Activated CD8-positive, alpha-beta memory T cell treated with anti-CD3 and anti-CD28 coated beads for 1 hour (primary cell): ENCODE results near the gene FADD.

Source experiments
- DNase-seq, 2 donors: peaks; one replicate each; pipeline ENCODE4 v3.0.0-alpha.2; 2020; ENCODE audit warnings: low read depth in 1 of 2; ENCODE audit errors: extremely low read depth in 1 of 2

FADD gene

DNA sequence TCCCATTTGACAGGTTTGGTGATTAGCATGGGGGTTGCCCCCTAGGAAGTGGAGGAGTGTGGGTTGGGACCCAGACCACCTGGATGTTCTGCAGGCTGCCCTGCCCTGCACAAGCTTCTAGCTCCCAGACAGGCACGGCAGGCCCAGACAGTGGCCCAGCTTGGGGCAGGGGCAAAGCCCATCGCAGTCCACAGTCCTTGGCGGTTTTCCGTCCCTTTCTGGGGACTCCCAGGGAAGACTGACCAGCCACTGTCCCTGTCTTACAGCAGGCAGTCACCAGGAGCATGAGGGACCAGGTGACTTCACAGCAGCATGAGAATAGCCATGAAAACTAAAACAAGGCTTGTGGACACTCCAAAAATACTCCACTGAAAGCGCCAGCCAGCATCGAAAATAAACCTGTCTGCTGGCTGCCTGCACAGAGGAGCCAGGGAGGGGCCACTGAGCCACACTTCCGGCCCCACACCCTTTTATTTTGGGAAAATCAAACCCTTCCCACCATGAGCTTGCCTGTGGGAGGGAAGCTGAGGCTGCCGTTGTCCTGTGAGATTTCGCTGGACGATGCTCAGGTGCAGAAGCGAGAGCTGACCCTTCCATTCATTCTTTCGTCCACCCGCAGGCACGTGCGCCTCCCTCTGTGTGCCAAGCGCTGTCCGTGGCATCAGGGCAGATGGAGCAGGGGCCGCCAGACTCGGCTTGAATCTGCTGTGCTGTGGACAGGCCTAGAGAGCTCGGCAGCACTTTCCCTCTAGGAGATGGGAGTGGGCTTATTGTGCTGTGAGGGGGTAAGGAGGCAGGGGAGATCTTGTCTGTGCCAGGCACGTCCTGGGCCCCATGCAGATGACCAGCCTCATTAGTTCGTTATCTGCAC is 28.0 kb downstream of the FADD start:
- DNase-seq = no peak

DNA sequence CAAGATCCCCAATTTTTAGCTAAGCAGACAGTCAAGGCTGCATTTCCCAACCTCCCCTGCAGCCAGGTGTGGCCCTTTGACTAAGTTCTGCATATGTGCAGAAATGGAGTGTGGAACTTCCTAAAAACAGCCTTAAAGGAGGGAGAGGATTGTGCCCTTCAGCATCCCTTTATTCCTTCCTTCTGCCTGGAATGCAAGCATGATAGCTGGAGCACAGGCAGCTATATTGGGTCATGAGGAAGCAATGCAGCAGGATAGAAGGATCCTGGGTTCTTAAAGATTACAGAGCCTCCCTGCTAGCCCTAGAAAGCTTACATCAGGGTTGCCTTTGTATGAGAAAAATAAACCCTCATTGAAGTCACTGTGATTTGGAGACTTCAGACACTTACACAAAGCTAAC is 29.9 kb downstream of the FADD start:
- no peak for DNase-seq

DNA sequence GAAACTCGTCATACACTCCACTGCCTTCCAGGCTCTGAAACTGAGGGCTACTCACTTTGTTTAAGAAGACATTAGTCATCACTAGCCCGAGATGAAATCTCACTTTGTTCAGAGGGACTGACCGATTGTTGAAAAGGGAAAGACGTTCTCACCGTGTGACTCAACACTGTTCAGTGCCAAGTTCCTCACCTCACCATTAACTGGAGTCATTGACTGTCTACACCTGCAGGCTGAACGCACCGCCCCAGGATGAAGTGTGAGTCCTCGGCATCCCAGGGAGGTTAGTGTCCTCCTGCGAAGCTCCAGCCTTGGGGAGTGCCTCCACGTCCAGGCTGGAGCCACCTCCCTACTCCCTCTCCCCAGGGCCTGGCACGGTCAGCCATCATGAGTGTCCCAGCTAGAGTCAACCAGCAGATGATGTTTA is 30.4 kb downstream of the FADD start:
- DNase-seq = no peak

DNA sequence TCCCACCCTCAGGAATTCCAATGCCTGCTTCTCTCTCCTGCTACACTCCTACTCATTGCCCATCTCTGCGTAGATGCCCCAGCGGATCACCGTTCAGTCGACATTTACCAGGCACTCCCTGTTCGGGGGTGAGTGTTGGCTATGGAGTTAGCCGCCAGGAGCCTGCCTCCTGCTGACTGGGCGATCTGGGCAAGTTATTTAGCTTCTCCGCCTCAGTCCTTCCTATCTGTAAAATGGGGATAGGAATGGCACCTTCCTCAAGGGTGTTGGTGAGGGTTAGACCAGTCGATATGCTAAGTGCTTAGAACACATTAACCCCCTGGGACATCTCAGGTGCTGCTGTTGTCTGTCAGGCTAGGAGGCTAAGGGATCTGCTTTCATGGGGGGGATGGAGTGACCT is 30.9 kb downstream of the FADD start:
- no peak for DNase-seq

DNA sequence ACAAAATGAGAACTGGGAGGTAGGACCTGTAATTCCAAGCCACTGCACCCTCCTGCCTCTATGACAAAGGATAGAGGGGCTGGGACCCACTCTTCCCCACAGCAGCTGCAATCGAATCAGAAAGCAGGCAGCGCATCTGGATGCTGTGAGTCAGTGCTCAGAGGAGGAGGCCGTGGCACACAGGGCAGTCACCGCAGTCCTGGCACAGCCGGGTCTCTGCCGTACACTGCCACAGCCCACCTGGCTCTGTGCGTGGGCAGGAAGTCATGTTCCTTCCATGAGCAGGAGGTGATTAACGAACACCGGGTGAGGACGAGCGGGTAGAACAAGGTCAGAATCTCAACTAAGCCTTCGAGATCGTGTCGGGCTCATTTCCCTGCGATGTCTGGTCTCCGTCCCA is 37.2 kb downstream of the FADD start:
- no peak for DNase-seq

DNA sequence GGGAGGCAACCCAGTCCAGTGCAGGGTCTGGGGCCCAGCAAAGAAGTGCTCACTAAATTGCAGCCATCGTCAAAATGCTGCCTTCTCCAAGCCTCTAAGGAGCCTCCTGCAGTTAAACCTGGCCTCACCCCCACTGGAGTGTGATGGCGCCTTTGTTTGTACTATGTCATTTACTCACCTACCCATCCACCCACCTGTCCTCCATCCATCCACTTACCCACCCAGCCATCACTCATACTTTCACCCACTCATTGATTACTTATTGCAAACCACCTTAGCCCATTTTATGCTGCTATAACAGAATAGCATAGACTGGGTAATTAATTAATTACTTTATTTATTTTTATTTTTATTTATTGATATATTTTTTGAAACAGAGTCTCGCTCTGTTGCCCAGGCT is 38.6 kb downstream of the FADD start:
- DNase-seq = no peak

DNA sequence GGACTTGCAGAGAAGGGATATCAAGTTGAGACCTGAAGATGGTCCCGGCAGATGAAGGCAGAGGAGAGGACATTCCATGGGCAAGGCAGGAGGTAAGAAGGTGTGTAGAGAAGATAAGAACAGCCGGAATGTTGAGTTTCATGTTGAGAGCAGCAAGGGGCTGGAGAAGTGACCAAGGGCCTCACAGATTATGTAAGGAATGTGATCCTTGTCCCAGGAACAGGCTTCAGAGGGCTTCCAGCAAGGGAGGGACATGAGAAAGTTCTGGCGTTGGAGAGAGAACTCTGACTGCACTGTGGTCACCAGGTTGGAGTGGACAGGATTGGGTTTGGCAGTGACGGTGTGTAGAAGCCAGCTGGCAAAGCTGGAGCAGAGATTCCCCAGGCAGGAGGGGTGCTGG is 39.8 kb downstream of the FADD start:
- no peak for DNase-seq

DNA sequence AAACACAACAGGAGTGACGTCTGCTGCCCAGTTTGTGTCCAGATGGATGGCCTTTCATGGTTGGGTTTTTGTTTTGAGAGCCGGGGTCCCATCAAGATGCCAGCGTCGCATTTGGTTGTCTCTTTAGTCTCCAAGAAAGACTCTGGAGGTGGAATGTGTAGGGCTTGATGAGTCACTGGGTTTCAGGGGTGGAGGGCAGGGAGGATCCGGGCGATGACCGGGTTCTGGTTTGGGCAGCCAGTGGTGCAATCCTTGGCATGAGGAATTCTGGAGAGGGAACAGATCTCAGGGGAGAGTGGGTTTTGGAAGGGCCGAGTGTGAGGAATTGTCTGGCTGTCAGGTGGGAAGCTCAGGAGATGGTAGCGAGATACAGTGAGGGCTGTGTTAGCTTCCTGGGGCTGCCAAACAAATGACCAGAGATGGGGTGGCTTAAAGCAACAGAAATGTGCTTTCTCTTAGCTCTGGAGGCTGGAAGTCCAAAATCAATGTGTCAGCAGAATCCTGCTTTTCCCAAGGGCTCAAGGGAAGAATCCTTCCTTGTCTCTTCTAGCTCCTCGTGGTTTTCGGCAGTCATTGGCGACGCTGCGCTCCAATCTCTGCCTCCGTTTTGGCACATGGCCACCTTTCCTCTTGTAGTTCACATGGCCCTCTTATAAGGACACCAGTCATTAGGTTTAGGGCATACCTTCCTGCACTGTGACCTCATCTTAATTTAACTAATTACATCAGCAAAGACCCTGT is 41.0 kb downstream of the FADD start:
- no peak for DNase-seq

DNA sequence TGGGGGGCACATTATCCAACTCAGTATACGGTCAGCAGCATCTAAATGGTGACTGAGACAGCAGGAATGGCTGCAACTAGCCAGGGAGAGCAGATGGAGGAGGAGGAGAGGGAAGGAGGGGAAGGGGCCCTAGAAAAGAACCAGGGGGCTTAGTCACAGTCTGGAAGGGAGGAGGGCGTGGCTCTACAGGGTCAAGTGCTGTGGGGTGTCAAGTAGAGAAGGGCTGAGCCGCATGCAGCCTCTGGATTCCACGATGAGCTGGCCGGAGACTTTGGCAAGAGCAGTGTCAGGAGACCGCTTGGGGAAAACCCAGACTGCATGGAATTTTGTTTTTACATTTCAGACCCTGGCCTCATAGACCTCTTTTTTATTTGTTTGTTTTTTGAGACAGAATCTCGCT is 41.6 kb downstream of the FADD start:
- no peak for DNase-seq

DNA sequence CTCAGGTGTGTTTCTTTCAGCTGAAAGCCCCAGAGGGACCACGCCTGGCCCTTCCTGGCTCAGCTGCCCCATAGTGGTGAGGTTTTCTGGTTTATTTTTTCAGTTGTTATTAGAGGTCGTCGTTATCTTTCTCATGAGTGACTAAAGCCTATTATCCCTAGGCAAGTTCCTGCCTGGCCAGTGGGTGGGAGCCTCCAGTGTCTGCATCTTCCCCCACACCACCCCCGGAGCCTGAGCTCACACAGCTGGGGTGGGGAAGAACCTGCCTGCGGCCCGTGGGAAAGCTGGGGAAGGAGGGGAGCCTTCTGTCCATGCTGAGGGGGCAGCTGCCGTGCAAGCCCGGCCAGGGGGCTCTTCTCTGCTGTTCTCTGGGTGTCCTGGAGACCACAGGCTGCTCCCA is 43.1 kb downstream of the FADD start:
- DNase-seq = no peak

DNA sequence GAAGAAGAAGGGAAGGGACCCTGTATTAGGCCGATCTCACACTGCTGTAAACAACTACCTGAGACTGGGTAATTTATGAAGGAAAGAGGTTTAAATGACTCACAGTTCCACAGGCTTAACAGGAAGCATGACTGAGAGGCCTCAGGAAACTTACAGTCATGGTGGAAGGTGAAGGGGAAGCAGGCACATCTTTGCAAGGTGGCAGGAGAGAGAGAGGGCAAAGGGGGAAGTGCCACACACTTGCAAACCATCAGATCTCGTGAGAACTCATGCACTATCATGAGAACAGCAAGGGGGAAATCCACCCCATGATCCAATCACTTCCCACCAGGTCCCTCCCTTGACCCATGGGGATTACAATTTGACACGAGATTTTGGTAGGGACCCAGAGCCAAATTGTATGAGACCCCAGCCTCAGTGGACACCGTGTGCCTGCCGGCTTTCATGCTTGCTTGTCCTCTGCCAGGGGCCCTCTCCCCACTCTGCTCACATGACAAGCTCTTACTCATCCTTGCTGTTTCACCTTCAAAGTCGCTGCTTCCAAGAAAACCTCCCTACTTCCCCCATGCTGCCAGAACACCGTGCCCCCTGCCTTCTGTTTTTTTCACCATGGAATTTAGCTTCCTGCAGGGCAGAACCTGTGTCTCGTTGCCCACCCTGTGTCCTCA is 44.1 kb downstream of the FADD start:
- DNase-seq = no peak

DNA sequence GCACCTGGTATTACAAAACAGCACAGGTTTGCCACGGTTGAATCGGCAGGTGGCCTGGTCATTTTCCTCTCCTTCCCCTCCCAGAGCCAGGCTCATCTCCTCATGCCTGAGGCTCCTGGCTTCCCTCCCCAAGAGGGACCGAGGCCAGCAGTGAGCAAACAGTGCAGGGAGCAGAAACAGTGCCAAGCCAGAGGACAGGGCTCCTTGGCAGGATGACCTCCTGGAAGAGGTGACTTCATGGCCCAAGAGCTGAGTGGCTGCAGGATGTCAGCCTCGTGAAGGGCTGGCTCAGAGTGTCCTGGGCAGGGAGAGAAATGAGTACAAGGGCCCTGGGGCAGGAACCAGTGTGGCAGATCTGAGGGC is 44.6 kb downstream of the FADD start:
- no peak for DNase-seq

DNA sequence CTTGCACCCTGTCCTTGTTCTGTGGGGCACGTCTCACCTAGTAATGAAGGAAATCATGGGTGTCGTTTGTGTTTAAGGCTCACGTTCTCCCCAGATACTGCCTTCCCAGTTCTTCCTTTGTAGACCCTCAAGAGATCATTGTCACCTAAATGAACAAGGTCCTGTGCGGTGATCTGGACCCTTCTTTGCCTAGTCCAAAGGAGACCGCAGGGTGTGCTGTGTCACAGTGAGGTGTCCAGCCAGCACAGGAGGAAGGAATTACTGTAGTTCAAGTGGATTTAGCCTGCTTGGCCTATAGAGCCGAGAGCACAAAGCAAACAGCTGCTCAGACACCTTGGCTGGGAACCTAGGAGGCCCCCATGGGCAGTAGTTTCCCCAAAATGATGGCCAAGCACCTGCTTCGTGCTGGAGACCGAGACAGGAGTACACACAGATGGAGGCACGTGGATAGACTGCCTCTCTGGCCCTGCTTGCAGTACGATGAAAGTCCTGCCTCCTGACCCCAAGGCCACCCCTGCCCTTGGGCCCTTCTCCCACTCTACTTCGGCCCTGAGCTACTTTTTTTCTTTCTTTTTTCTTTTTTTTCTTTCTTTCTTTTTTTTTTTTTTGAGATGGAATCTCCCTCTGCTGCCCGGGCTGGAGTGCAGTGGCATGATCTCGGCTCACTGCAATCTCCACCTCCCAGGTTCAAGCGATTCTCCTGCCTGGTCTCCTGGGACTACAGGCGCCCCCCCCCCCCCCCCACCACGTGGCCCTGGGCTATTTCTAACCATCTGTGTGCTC is 48.0 kb downstream of the FADD start:
- no peak for DNase-seq

DNA sequence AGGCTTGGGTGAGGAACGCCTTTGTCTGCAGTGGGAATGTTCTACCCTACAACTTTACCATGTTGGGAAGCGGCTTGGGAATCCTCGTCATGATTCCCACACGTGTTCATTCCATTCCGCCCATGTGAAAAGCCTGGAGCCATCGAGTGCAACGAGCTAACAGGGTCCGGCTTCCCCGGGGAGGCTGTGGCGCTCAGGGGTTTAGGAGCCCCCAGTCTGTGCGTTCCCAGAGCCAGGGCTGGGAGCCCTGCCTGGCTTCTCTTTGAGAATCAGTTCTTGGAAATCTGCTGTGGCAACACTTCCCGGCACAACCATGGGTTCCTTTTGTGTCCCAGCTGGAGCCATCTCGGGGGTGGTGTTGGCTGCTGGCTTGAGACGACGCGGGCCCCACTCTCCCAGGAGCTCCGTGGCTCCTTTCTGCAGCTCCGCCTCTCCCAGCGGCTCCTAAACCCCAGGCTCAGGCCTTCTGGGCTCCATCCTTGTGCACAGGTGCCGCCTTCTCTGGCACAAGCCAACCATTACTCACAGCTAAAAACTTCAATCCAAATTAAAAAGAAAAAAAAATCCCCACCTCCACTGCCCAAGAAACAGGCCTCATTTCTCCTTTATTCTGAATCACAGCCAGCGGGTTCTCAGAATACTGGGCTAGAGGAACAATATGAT is 48.7 kb downstream of the FADD start:
- no peak for DNase-seq

DNA sequence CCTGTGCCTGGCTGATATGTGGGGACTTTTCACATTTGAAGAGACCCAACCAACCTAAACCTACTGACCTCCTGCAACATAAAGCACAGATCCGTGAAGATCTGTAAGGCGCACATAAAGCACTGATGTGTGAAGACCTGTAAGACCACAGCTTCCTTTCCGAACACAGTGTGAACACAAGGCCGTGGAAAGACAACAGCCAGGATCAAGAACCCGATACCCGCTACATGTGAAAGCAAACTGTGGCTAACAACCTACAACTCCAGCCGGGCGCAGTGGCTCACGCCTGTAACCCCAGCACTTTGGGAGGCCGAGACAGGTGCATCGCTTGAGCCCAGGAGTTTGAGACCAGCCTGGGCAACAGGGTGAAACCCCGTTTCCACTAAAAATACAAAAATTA is 49.7 kb downstream of the FADD start:
- no peak for DNase-seq

DNA sequence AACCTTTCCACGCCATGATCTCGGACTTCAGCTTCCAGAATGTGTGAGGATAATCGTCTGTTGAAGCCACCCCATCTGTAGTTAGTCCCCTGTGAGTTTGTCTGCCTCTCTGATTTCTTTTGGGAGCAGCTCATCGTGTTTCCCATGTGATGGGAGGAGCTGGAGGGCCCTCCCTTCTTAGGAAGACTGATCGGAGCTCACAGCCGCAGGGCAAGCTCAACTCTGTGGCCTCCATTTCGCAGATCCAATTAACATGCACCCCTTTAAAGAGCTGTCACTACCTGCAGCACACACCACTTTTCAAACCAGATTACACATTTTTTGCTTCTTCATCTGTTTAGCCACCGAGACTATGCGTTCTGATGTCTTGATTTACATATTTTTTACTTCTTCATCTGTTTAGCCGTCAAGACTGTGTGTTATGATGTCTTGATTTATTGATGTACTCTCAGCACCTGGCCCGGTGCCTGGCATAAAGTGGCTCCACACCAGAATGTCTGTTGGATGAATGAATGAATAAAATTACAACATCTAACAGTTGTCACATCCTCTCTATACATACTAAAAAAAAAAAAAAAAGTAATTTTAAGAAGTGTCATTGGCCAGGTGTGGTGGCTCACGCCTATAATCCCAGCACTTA is 52.5 kb downstream of the FADD start:
- no peak for DNase-seq
